K562 (cell line): Measurements from ENCODE around the gene STX1B. TPM values are rescaled to one million over a fixed set of nuclear protein-coding genes. Genes with fewer than 3 reads are reported as not detected.

Source experiments
- CAMTA2 ChIP-seq: fragments of 250-450 bp; sonication (Bioruptor Pico); conservative IDR thresholded peaks from 2 replicates; pipeline ENCODE4 v1.5.1; 2022
- CCAR2 ChIP-seq: fragments of 200-400 bp; formaldehyde crosslinking; IDR thresholded peaks from 2 replicates; pipeline ENCODE4 v1.6.1; 2017; ENCODE audit warnings: mild to moderate bottlenecking, low read depth, low read length
- COPS2 ChIP-seq: fragments of 450-650 bp; conservative IDR thresholded peaks from 2 replicates; pipeline ENCODE4 v1.6.1; 2016; ENCODE audit warnings: mild to moderate bottlenecking, moderate library complexity
- E4F1 ChIP-seq: fragments of 250-450 bp; sonication (Bioruptor Pico); IDR thresholded peaks from 2 replicates; pipeline ENCODE4 v1.5.0; 2021; ENCODE audit warnings: mild to moderate bottlenecking, borderline replicate concordance
- ELF4 ChIP-seq: fragments of 450-650 bp; formaldehyde crosslinking; IDR thresholded peaks from 2 replicates; pipeline ENCODE4 v1.4.0; 2022; ENCODE audit warnings: missing genetic modification characterization
- HMGN3 ChIP-seq: IDR thresholded peaks from 2 replicates; pipeline ENCODE4 v1.6.1; 2011; ENCODE audit warnings: borderline replicate concordance, low read depth, mild to moderate bottlenecking, mixed read lengths, low read length; ENCODE audit not compliant: insufficient read length; ENCODE audit errors: extremely low read depth
- JUNB ChIP-seq: fragments of 450-650 bp; formaldehyde crosslinking; conservative IDR thresholded peaks from 2 replicates; pipeline ENCODE4 v1.4.0; 2020; ENCODE audit warnings: mild to moderate bottlenecking
- MYBL2 ChIP-seq, 2 experiments: fragments of 450-650 bp in 1 of 2; sonication (generic) in 1 of 2; formaldehyde crosslinking in 1 of 2; IDR thresholded peaks; 2 replicates each; pipeline versions ENCODE4 v1.6.1 to v1.8.1; 2017 to 2022; ENCODE audit warnings: borderline replicate concordance in 1 of 2, inconsistent platforms in 1 of 2, low read depth in 1 of 2, mild to moderate bottlenecking in 1 of 2, missing genetic modification reagents in 1 of 2, moderate library complexity in 1 of 2
- POLR2B ChIP-seq: fragments of 450-650 bp; IDR thresholded peaks from 2 replicates; pipeline ENCODE4 v1.6.1; 2018; ENCODE audit warnings: low read depth; ENCODE audit not compliant: partially characterized antibody
- SIN3A ChIP-seq, 2 experiments: fragments of 150-350 bp in 1 of 2; IDR thresholded peaks; 2 replicates each; pipeline ENCODE4 v1.6.1; 2011 to 2016; ENCODE audit warnings: borderline replicate concordance in 2 of 2, low read depth in 2 of 2, low read length in 2 of 2, mild to moderate bottlenecking in 2 of 2, moderate library complexity in 2 of 2; ENCODE audit not compliant: control insufficient read depth in 1 of 2
- TAF15 ChIP-seq: fragments of 200-400 bp; formaldehyde crosslinking; IDR thresholded peaks from 2 replicates; pipeline ENCODE4 v1.6.1; 2017; ENCODE audit warnings: mild to moderate bottlenecking, low read depth, low read length, moderate library complexity
- TAL1 ChIP-seq: fragments of 450-650 bp; IDR thresholded peaks from 2 replicates; pipeline ENCODE4 v1.6.1; 2016; ENCODE audit warnings: mild to moderate bottlenecking
- U2AF1 ChIP-seq: fragments of 200-400 bp; formaldehyde crosslinking; optimal IDR thresholded peaks from 2 replicates; pipeline ENCODE3; 2017; ENCODE audit warnings: mild to moderate bottlenecking, low read depth, low read length, moderate library complexity
- YY1 ChIP-seq, 3 experiments: IDR thresholded peaks; 2 replicates each; pipeline ENCODE4 v1.6.1; 2011; ENCODE audit warnings: low read length in 2 of 3, mild to moderate bottlenecking in 2 of 3, moderate library complexity in 2 of 3, borderline replicate concordance in 1 of 3, control low read depth in 1 of 3, low read depth in 1 of 3; ENCODE audit not compliant: insufficient read depth in 3 of 3, insufficient replicate concordance in 2 of 3, control insufficient read depth in 1 of 3, insufficient read length in 1 of 3; ENCODE audit errors: extremely low read depth in 1 of 3
- ZNF639 ChIP-seq, 2 experiments: fragments of 200-800 bp in 1 of 2; sonication (Bioruptor generic) in 1 of 2; sonication (generic) in 1 of 2; formaldehyde crosslinking in 1 of 2; IDR thresholded peaks in 1 of 2; conservative IDR thresholded peaks in 1 of 2; 2 replicates each; pipeline versions ENCODE4 v1.5.0 to v1.6.1; 2016 to 2020; ENCODE audit warnings: missing compliant biosample characterization in 1 of 2, missing genetic modification characterization in 1 of 2, missing genetic modification reagents in 1 of 2
- ZNF695 ChIP-seq: fragments of 450-650 bp; formaldehyde crosslinking; IDR thresholded peaks from 2 replicates; pipeline ENCODE4 v1.4.0; 2020; ENCODE audit warnings: mild to moderate bottlenecking, moderate library complexity
- polyA plus RNA-seq, 8 experiments: library from polyadenylated mRNA; depleted of rRNA in 4 of 8; stranded (reverse) in 5 of 8; unstranded in 3 of 8; fragments of >200 nt; fragmentation: Nextera tagmentation in 2 of 8; fragmentation: Illumina TruSeq in 1 of 8; extraction: Ambion mirVana in 2 of 8; extraction: Trizol in 1 of 8; gene quantifications; 2 replicates each; pipeline versions ENCODE4 v1.2.1 to v1.2.3, GENCODE V29; 2011 to 2014; ENCODE audit warnings: inconsistent platforms in 1 of 8, missing spikeins in 1 of 8
- total RNA-seq, 7 experiments: library from RNA; depleted of rRNA in 6 of 7; stranded (reverse); fragments of >200 nt in 6 of 7; fragmentation: Illumina TruSeq in 2 of 7; extraction: Trizol in 2 of 7; gene quantifications; 2 replicates each; pipeline versions ENCODE4 v1.2.1 to v1.2.3, GENCODE V29; 2011 to 2021; ENCODE audit warnings: low replicate concordance in 1 of 7

The STX1B gene
- total and polyA plus RNA-seq, 9 of the 15 experiments (the other 6 are each of a cell fraction or from before 2014, with no cell fraction given) = 0.07 to 2.5 (median 0.86) TPM

DNA sequence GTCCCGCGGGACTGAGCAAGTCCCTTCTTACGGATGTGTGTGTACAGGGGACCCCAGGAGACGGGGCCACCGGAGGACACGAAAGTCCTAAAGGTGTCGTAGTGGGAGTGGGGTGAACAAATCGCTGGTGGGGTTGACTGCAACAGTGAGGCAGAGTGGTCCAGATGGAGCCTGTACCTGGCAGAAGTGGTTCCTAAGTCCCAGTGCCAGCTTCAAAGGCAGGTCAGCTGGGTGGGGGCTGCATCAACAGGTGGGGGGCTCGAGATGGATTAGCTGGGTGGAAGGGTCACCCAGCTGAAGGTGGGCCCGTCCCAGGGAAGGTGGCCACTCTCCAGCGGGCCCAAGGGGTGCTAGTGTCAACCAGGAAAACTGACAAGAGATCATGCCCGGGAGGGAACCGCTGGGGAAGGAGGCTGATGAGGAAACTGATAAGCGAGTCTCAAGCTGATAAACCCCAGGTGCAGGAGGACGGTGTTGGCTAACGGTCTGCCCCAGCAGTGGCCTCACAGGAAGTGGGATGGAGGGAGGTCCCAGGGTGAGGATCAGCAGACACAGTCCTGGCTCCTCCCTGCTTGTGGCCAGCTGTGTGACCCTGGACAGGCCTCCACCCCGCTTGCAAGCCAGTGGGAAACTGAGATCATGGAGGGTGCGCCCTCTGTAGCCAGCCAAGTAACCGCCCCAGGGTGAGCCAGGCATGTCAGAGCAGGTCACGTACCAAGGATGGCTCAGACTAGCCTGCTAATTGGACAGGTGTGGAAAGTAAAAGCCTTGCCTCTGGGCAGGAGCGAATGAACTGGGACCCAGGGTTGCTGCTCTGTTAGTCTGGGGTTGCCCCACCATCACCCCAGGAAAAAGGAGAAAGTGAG is 60.6 kb downstream of the STX1B start (continued):
- TF ChIP-seq E4F1 = no peak
- no peak for TF ChIP-seq COPS2
- TF ChIP-seq CCAR2 = no peak
- no peak for TF ChIP-seq U2AF1
- TF ChIP-seq ELF4 (CRISPR knock-in tag) = peak; percentile 30; the same call in 1 of the 2 replicates
- peak; percentile 94 for TF ChIP-seq POLR2B
- peak in 1 of 2 experiments; percentile 74; a peak in 1 of 4 replicates for TF ChIP-seq SIN3A (IDR thresholded peaks at IDR 0.05; ENCODE audit: borderline replicate concordance in 2 of 2, control insufficient read depth in 1 of 2, low read depth in 2 of 2, low read length in 2 of 2)
- no peak for TF ChIP-seq MYBL2 (IDR thresholded peaks at IDR 0.05; ENCODE audit: low read depth)
- no peak for TF ChIP-seq MYBL2 (CRISPR knock-in tag; IDR thresholded peaks at IDR 0.05; ENCODE audit: borderline replicate concordance)
- no peak for TF ChIP-seq ZNF695 (CRISPR knock-in tag)
- no peak for TF ChIP-seq JUNB
- TF ChIP-seq HMGN3 = peak; percentile 88
- TF ChIP-seq YY1 (IDR thresholded peaks at IDR 0.05; ENCODE audit: borderline replicate concordance in 1 of 3, control insufficient read depth in 1 of 3, extremely low read depth in 1 of 3, insufficient read depth in 3 of 3, insufficient read length in 1 of 3, insufficient replicate concordance in 2 of 3, low read depth in 1 of 3, low read length in 2 of 3) = peak in 1 of 3 experiments; percentile 24
- TF ChIP-seq TAF15 = no peak
- TF ChIP-seq ZNF639 (CRISPR knock-in tag; conservative IDR thresholded peaks at IDR 0.05 in 1 of 2, IDR thresholded peaks at IDR 0.05 in 1 of 2) = no peak
- no peak for TF ChIP-seq CAMTA2 (CRISPR knock-in tag)
- peak; percentile 46; the same call in 1 of the 2 replicates for TF ChIP-seq TAL1
